Prostate gland (tissue), 2 donors: ENCODE measurements around the gene C1orf210.

Experiments used
- POLR2AphosphoS5 ChIP-seq: sonication (generic); formaldehyde crosslinking; IDR thresholded peaks from one replicate; pipeline ENCODE4 v1.6.1; 2017; ENCODE audit warnings: antibody characterized with exemption
- TF ChIP-seq, protein P1 (sequence below), 4 experiments: fragments of 200-600 bp in 2 of 4; fragments of 450-650 bp in 2 of 4; sonication (generic) in 2 of 4; IDR thresholded peaks; 1 replicate in 3 of 4; 2 replicates in 1 of 4; pipeline ENCODE4 v1.5.1; 2016 to 2019; ENCODE audit warnings: antibody characterized with exemption in 4 of 4, mild to moderate bottlenecking in 2 of 4, moderate library complexity in 2 of 4

DNA sequence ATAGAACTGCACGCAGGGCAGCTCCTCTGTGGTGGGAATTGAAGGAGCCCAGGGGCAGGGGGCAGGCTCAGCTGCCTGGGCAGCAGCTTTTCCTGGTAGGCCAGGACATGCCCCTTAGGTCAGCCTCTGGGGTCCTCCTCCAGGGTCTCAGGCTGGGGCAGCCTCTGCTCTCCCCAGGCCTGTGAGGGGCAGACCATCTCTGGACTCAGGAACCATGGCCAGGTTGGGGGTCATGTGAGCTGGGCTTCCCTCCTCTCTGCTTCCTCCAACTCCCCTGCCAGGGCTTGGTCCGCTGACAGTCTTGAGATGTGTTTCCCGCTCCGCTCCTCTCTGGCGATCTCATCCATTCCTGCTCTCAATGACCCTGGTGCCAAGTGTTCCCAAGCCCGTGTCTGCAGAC is 5.7 kb downstream of the C1orf210 start:
- TF ChIP-seq, protein P1, sequence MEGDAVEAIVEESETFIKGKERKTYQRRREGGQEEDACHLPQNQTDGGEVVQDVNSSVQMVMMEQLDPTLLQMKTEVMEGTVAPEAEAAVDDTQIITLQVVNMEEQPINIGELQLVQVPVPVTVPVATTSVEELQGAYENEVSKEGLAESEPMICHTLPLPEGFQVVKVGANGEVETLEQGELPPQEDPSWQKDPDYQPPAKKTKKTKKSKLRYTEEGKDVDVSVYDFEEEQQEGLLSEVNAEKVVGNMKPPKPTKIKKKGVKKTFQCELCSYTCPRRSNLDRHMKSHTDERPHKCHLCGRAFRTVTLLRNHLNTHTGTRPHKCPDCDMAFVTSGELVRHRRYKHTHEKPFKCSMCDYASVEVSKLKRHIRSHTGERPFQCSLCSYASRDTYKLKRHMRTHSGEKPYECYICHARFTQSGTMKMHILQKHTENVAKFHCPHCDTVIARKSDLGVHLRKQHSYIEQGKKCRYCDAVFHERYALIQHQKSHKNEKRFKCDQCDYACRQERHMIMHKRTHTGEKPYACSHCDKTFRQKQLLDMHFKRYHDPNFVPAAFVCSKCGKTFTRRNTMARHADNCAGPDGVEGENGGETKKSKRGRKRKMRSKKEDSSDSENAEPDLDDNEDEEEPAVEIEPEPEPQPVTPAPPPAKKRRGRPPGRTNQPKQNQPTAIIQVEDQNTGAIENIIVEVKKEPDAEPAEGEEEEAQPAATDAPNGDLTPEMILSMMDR (IDR thresholded peaks at IDR 0.05) = no peak
- TF ChIP-seq POLR2AphosphoS5 = no peak
